Measurements from ENCODE around the gene SYTL1. TPM values are rescaled to one million over a fixed set of nuclear protein-coding genes. Genes with fewer than 3 reads are reported as not detected.
A peak's percentile ranks its signal among the peaks of the same experiment; 100 is the strongest.

Gene SYTL1
- total RNA-seq, 1 experiment from 2014 or later: 1.4 TPM

DNA sequence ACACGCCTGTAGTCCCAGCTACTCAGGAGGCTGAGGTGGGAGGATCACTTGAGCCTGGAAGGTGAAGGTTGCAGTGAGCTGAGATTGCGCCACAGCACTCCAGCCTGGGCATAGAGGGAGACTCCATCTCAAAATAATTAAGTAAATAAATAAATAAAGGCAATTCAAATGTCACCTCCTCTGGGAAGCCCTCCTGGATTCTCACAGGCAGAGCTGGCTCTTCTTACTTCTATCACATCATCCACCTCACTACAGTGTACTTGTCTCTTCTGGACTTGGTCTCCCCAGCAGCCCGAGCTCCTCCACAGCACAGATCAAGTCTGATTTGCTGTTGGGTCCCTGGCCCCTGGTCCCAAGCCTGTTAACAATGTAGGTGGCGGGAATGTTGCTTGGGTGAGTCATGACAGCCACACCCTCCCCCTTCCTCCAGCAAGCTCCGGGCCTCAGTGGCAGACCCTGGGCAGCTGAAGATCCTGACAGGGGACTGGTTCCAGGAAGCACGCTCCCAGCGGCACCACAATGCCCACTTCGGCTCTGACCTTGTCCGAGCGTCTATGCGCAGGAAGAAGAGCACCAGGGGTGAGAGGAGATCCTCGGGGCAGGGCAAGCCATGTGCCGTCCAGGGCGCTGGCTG, 5.3 kb downstream of the SYTL1 start:
- DNase-seq (ENCODE audit: low read depth): peak; percentile 34

- DNase-seq (ENCODE audit: low read depth): peak; percentile 78
Observed at GRCh38 chr1:27348861-27349783, 7.3 kb downstream of the SYTL1 start.

GRCh38 chr1:27349784-27350662, 8.2 kb downstream of the SYTL1 start:
- peak; percentile 76 for DNase-seq (ENCODE audit: low read depth)

DNA sequence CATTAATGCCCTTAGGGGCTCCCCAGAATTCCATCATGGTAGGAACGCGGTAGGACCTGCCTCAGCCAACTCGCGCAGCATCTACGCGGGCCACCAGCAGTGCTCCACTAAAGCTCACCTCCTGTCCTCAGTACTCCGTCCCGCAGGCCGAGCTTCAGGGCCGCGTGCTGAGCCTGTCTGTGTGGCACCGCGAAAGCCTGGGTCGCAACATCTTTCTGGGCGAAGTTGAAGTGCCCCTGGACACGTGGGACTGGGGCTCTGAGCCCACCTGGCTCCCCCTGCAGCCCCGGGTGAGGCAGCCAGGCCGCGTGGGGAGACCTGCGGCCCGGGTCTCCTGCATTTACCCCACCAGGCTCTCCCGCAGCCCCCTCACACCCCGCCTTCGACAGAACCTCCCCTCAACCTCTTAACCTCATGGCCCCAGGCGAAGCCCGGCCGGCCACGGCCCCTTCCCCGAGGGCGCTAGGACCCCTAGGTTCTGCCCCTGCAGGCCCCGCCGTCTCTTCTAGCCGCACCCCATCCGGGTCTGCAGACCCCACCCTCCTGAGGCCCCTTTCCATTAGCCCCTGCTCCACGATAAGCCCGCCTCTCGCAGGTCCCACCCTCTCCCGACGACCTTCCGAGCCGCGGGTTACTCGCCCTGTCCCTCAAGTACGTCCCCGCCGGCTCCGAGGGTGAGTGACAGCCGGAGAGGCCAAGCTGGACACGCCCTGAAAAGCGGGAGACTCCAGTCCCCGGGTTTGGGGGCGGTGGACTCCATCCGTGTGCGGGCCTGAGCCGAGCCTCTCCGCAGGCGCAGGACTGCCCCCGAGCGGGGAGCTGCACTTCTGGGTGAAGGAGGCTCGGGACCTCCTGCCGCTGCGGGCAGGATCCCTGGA, 9.1 kb downstream of the SYTL1 start:
- no peak for DNase-seq (ENCODE audit: low read depth)

- no peak for DNase-seq (ENCODE audit: low read depth)
Observed at GRCh38 chr1:27351541-27352107, 9.8 kb downstream of the SYTL1 start.

GRCh38 chr1:27353166-27353565, 11.3 kb downstream of the SYTL1 start:
- DNase-seq (ENCODE audit: low read depth): no peak

GRCh38 chr1:27353629-27354028, 11.8 kb downstream of the SYTL1 start:
- no peak for DNase-seq (ENCODE audit: low read depth)

- DNase-seq (ENCODE audit: low read depth): no peak
Observed at GRCh38 chr1:27355683-27356082, 13.9 kb downstream of the SYTL1 start.

GRCh38 chr1:27356277-27356618, 14.4 kb downstream of the SYTL1 start:
- no peak for DNase-seq (ENCODE audit: low read depth)

DNA sequence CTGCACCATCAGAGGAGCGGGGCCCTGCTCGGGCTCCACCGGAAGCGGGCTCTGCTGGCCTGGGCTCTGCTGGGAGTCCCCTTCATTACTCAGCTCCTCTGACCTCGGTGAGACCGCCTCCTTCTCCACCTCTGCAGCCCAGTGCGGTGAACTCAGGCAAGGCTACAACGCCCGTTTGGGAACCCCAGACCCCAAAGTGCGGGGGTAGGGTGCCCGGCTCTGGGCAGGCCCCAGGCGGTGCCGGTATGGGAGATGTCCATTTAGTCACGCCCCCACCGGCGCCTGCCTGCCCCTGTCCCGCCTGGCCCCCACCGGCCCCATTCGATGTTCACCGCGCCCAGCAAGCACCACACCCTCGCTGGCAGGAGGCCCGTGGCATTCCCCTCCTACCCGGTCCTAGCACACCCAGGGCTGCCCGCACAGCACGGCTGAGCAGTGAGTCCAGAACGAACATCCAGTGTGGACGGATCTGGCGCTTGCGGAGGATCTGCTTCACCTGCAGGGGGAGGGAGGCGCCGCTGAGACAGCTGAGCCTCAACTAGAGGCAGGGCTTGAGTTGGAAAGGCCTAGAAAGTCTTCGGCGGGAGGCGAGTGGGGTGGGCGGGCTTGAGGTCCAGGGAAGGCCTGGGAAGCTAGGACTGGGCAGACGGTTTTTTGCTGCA, 14.9 kb downstream of the SYTL1 start:
- DNase-seq (ENCODE audit: low read depth): no peak

DNA sequence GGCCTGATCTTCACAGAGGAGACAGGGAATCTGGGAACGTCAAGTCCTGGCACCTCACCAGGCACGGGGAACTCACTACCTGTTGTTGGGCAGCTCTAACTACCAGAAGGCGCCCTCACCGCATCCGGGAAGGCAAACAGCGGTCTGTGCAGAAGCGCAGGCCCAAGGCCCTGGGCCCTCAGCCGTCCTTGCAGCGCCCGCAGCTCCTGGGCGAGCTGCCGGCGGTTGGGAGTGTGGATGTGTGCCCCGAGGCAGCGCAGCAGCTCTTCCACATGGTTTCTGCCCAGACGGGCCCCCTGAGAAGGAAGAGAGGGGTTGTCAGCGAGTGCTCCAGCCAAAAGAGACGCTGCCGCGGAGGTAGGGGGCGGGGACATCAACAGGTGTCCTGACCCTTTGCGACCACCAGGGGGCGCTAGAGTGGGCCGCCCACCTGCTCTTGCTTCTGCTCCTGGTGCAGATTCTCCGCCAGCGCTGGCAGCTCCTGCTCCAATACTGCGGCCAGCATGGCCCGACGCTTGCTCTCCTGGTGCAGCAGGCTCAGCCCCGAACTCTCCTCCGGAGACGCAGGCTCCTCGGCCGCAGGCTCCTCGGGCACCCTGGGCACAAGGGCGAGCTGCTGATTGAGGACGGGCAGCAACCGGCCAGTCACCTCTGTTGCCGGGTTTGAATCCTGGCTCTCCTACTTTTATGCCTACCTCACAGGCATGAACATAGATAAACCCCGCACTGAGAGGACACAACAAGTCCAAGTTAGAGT, 15.6 kb downstream of the SYTL1 start:
- DNase-seq (ENCODE audit: low read depth): no peak

- DNase-seq (ENCODE audit: low read depth): no peak
Observed at GRCh38 chr1:27358038-27358927, 16.5 kb downstream of the SYTL1 start.

DNA sequence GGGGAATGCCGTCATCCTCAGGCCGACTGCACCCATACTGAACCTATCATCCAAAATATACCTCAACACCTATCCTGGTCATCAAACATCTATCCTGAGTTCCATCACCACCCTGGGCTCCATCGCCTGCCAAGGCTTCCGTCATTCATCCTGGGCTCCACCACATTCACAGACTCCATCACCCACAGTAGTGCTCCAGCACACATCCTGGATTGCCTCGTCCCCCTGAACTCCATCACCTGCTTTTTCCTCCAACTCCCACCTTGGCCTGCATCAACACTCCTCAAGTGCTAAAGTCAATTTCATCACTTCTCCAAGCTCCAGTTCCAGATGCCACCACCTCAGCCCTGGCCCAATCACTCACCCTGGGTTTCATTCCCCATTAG, 17.1 kb downstream of the SYTL1 start:
- DNase-seq (ENCODE audit: low read depth): no peak

DNA sequence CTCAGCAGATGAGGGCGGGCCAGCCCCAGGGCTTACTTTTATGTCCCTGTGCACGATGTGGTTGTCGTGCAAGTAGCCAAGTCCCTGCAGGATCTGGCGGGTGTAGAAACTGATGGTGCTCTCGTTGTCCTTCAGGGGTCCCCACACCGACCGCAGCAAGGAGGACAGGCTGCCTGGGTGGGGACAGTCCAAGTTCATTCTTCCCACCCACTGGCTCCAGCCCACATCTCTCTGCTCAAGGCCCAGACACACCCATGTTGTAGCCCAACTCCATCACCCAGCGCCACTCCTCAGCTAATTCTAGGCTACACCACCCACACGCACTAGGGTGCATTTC, 18.0 kb downstream of the SYTL1 start:
- DNase-seq (ENCODE audit: low read depth): no peak

DNA sequence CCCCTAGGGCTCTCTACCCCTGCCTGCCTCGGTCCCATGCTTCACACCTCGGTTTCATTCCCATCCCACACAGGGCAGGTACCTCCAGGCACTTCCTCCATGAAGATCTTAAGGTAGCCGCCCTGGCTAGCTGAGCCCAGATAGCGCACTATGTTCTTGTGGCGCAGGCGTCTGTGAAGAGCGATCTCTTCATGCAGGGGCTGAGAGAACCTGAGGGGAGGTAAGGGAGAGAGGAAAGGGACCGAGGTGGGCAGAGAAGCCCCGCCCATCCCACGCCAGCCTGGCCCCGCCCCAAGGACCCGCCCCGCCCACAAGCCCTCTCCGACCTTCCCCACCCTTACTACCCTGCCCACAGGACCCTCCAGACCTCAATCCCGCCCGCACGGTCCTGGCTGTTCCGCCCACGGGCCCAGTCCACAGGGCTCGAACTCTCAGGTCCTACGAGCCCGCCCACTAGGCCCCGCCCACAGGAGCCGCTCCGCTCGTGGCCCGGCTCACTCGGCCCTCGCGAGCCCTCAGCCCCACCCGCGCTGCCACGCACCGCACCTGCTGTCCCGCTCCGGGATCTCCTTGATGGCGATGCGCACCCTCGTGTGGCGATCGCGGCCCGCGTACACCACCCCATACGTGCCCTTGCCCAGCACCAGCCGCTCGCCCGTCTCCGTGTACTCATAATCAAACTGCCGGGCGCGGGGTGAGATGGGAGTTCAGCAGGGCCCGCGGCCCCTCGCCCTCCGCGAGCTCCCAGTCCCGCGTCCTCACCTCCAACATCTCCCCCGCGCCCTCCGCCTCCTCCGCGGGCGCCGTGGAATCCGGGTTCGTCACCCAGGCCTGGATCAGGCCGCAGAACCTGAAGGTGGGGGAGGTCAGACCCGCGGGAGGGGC, 18.6 kb downstream of the SYTL1 start:
- DNase-seq (ENCODE audit: low read depth): no peak

GRCh38 chr1:27361044-27361402, 19.2 kb downstream of the SYTL1 start:
- no peak for DNase-seq (ENCODE audit: low read depth)

- no peak for DNase-seq (ENCODE audit: low read depth)
Observed at GRCh38 chr1:27361553-27361952, 19.7 kb downstream of the SYTL1 start.

All from M059J (cell line).